Gastrocnemius medialis (tissue), 4 donors: ENCODE measurements around the gene BCL2L1. TPM values are rescaled to one million over a fixed set of nuclear protein-coding genes. Genes with fewer than 3 reads are reported as not detected.

ENCODE experiments used
- ATAC-seq, 2 donors: fragments of 150-250 bp; one replicate each; pipeline ENCODE4 v1.9.1; 2016
- DNase-seq, 2 donors: peaks; one replicate each; pipeline ENCODE4 v3.0.0-alpha.2; 2019
- H3K27ac ChIP-seq, 4 donors: fragments of 200-600 bp; sonication (generic); 1 replicate in 1 of 4; 2 replicates in 3 of 4; pipeline ENCODE4 v1.5.1; 2016 to 2018; ENCODE audit warnings: mild to moderate bottlenecking in 2 of 4, moderate library complexity in 1 of 4
- H3K27me3 ChIP-seq, 3 donors: fragments of 200-600 bp; sonication (generic) in 2 of 3; 1 replicate in 1 of 3; 2 replicates in 2 of 3; pipeline versions ENCODE4 v1.5.1 to v1.6.0; 2016 to 2019; ENCODE audit warnings: mild to moderate bottlenecking in 1 of 3, moderate library complexity in 1 of 3
- H3K36me3 ChIP-seq, 2 donors: fragments of 200-600 bp; sonication (generic) in 1 of 2; one replicate each; pipeline ENCODE4 v1.5.1; 2017 to 2018
- H3K4me1 ChIP-seq, 2 donors: fragments of 200-600 bp; sonication (generic) in 1 of 2; one replicate each; pipeline ENCODE4 v1.5.1; 2016 to 2017; ENCODE audit warnings: mild to moderate bottlenecking in 2 of 2
- H3K4me3 ChIP-seq, 4 donors: fragments of 200-600 bp; sonication (generic) in 3 of 4; 1 replicate in 1 of 4; 2 replicates in 3 of 4; pipeline ENCODE4 v1.5.1; 2016 to 2019; ENCODE audit warnings: mild to moderate bottlenecking in 2 of 4
- H3K9me3 ChIP-seq, 3 donors: fragments of 200-600 bp; sonication (generic) in 2 of 3; 1 replicate in 1 of 3; 2 replicates in 2 of 3; pipeline ENCODE4 v1.5.1; 2016 to 2019
- CTCF ChIP-seq, 5 experiments: fragments of 450-650 bp in 3 of 5; fragments of 200-600 bp in 2 of 5; sonication (generic) in 2 of 5; IDR thresholded peaks in 4 of 5; conservative IDR thresholded peaks in 1 of 5; 1 replicate in 4 of 5; 2 replicates in 1 of 5; pipeline ENCODE4 v1.5.1; 2016 to 2019; ENCODE audit warnings: antibody characterized with exemption in 5 of 5, mild to moderate bottlenecking in 3 of 5, moderate library complexity in 3 of 5
- POLR2A ChIP-seq, 2 donors: fragments of 450-650 bp; IDR thresholded peaks; one replicate each; pipeline ENCODE4 v1.6.1; 2017; ENCODE audit warnings: antibody characterized with exemption in 2 of 2, mild to moderate bottlenecking in 2 of 2, moderate library complexity in 2 of 2
- in situ Hi-C, 4 donors: fragments of 200-750 bp; cut with MboI; loops; one replicate each; pipeline versions ENCODE4 v1.15.0 to v1.8.0; 2017; ENCODE audit warnings: low sequenced_read_pairs in 4 of 4
- intact Hi-C: fragments of 100-400 bp; cut with DNase I; formaldehyde crosslinking; loops from one replicate; pipeline ENCODE4 v1.15.1; 2023; ENCODE audit warnings: low total_unique reads
- total RNA-seq, 4 donors: library from RNA; depleted of rRNA; stranded (reverse); fragments of >200 nt; gene quantifications; one replicate each; pipeline versions ENCODE4 v1.1.0 to v1.2.3, GENCODE V29; 2016

BCL2L1 gene
- total RNA-seq, 4 donors from 2014 or later: 41.5 to 87.8 (median 55.3) TPM

GRCh38 chr20:31740208-31740607, 17.5 kb upstream of the BCL2L1 start:
- ATAC-seq (no peak), DNase-seq (no peak)
- Histone ChIP-seq H3K36me3 (no peaks in the 10 kb centered on the region), H3K9me3 (no peaks in the 10 kb centered on the region), H3K27me3 (no peaks in the 10 kb centered on the region), H3K27ac (no peak overlapping the region), H3K4me1 (peaks cover 9 to 13% of the 10 kb centered on the region in 2 donors), H3K4me3 (no peak overlapping the region)
- no peak for TF ChIP-seq CTCF (IDR thresholded peaks at IDR 0.05 in 4 of 5, conservative IDR thresholded peaks at IDR 0.05 in 1 of 5)
- TF ChIP-seq POLR2A (IDR thresholded peaks at IDR 0.05): no peak
- in situ Hi-C loops: loop anchor here in 2 of 4 donors (10.0 to 25.0 kb wide), 3 partner anchors 75 to 178 kb away; partner anchors contain the start of genes FOXS1 (in 1 of the 2) and MYLK2 (in 1 of the 2)
- intact Hi-C loops: no loop called here

- H3K9me3 ChIP-seq: no peaks in the 10 kb centered on the region
- TF ChIP-seq CTCF (IDR thresholded peaks at IDR 0.05 in 4 of 5, conservative IDR thresholded peaks at IDR 0.05 in 1 of 5) (peak in 1 of 5 experiments; percentile 7), POLR2A (IDR thresholded peaks at IDR 0.05) (no peak)
- H3K4me3 ChIP-seq: peak overlapping the region; percentile 65 to 95 (median 70)
- in situ Hi-C loops (loop anchor here in 3 of 4 donors (10.0 to 25.0 kb wide), 3 partner anchors 85 to 177 kb away; partner anchors contain the start of gene FOXS1 (in 1 of the 3)), intact Hi-C loops (loop anchor here (1.0 to 5.0 kb wide), 2 partner anchors 16 to 98 kb away; no protein-coding TSS in a partner anchor)
- H3K4me1 ChIP-seq: peaks cover 9 to 12% of the 10 kb centered on the region in 2 donors
- H3K27me3 ChIP-seq: no peaks in the 10 kb centered on the region
- ATAC-seq (no peak), DNase-seq (no peak)
- H3K36me3 ChIP-seq: no peaks in the 10 kb centered on the region
- H3K27ac ChIP-seq: peak overlapping the region; percentile 79 to 88 (median 86)
These were observed 16.9 kb upstream of the BCL2L1 start for GRCh38 chr20:31739550-31739977.

- H3K36me3 ChIP-seq: no peaks in the 10 kb centered on the region
- ATAC-seq: peak; percentile 100
- H3K27ac ChIP-seq: peak within 1 kb of the TSS; percentile 79 to 88 (median 86)
- intact Hi-C loops: loop anchor here (1.0 to 5.0 kb wide), 2 partner anchors 16 to 98 kb away; no protein-coding TSS in a partner anchor
- no peaks in the 10 kb centered on the region for H3K27me3 ChIP-seq
- peak; percentile 69 to 70 for TF ChIP-seq POLR2A (IDR thresholded peaks at IDR 0.05)
- peak in 3 of 5 experiments; percentile 18 to 27 (median 24) for TF ChIP-seq CTCF (IDR thresholded peaks at IDR 0.05 in 4 of 5, conservative IDR thresholded peaks at IDR 0.05 in 1 of 5)
- in situ Hi-C loops: loop anchor here in 3 of 4 donors (10.0 to 25.0 kb wide), 3 partner anchors 86 to 177 kb away; partner anchors contain the start of gene FOXS1 (in 1 of the 3)
- H3K4me3 ChIP-seq: peak within 1 kb of the TSS; percentile 65 to 95 (median 70)
- peak; percentile 95 to 96 for DNase-seq
- H3K4me1 ChIP-seq: peaks cover 9 to 12% of the 10 kb centered on the region in 2 donors
- no peaks in the 10 kb centered on the region for H3K9me3 ChIP-seq
These were observed 16.3 kb upstream of the BCL2L1 start, which contains the start of gene TPX2 for GRCh38 chr20:31738729-31739549. TSS of gene TPX2 (plus strand) at chr20:31739290. CDS start at chr20:31757477, 18,187 bp downstream.

- ATAC-seq (no peak), DNase-seq (no peak)
- H3K4me3 ChIP-seq: no peak overlapping the region
- H3K9me3 ChIP-seq: no peaks in the 10 kb centered on the region
- in situ Hi-C loops: loop anchor here in 3 of 4 donors (10.0 to 25.0 kb wide), 3 partner anchors 93 to 169 kb away; partner anchors contain the start of gene FOXS1 (in 1 of the 3)
- H3K27ac ChIP-seq: no peak overlapping the region
- H3K36me3 ChIP-seq: no peaks in the 10 kb centered on the region
- H3K4me1 ChIP-seq: no peaks in the 10 kb centered on the region
- intact Hi-C loops: no loop called here
- H3K27me3 ChIP-seq: no peaks in the 10 kb centered on the region
- TF ChIP-seq POLR2A (IDR thresholded peaks at IDR 0.05) (no peak), CTCF (IDR thresholded peaks at IDR 0.05 in 4 of 5, conservative IDR thresholded peaks at IDR 0.05 in 1 of 5) (no peak)
These were observed 8.7 kb upstream of the BCL2L1 start for GRCh38 chr20:31731321-31731717.
